ENCODE results near the gene SLC17A9.

SLC17A9 gene

GRCh38 chr20:62920039-62920645, 32.4 kb upstream of the SLC17A9 start:
- no peak for DNase-seq (ENCODE audit: low spot score)

DNA sequence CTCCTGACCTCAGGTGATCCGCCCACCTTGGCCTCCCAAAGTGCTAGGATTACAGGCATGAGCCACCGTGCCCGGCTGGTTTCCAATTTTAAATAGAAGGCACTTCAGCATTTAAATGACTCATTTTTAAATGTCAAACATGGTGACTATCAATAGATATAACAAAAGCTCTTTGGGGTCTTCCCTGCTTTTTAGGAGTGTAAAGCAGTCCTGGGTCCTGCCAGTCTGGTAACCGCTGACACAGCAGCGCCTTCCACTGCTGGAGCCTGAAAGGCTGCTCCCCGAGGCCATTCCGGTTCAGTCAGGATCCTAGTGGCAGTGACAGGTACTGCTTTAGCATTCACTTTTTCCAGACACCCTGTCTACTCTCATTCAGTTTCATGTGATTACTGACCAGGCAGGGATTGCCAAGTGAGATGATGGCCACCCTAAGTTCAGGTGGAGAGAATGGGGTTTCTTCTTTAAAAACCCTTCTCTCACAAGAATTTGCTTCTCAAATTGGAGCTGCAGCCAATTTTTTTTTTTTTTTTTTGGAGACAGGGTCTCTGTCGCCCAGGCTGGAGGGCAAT, 31.3 kb upstream of the SLC17A9 start:
- DNase-seq (ENCODE audit: low spot score) = peak; percentile 53

DNA sequence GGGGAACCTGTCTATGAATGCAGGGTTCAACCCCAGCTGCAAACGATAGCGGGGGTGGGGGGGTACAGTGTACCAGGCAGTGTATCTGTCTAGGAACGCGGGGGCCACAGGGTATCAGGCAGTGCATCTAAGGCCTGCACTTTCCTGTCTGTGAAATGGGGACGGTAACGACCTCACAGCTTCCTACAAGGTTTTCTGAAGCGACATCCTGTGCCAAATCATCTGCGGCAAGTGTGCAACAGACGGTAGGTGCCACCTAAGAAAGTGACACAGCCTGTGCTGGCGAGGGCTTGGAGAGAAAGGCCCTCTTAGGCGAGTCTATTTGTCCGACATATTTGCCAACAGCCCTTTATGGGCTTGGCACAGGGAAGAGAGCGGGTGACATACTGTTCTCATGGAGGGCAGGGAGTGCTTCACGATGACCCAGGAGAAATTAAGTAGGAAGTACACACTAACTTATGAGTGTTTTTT, 30.0 kb upstream of the SLC17A9 start:
- no peak for DNase-seq (ENCODE audit: low spot score)

- peak; percentile 80 for DNase-seq (ENCODE audit: low spot score)
These were observed 29.3 kb upstream of the SLC17A9 start for GRCh38 chr20:62923059-62923668.

- DNase-seq (ENCODE audit: low spot score) = no peak
These were observed 28.7 kb upstream of the SLC17A9 start for GRCh38 chr20:62923669-62924441.

GRCh38 chr20:62924442-62925075, 27.9 kb upstream of the SLC17A9 start:
- peak; percentile 36 for DNase-seq (ENCODE audit: low spot score)

DNA sequence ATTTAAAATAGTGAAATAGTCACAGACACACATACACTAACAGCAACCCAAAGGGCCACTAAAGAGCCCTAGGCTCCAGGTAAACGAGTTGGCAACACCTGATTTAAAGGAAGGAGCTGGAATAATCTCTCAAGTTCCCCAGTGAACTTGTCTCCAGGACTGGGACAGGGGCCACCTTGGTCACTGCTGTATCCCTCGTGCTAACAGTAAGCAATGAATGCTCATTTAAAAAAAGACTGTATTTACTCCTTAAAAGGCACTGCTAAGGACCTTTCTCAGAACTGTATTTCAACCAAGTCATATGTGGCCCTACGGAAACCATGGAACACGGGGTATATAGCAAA, 27.5 kb upstream of the SLC17A9 start:
- DNase-seq (ENCODE audit: low spot score) = no peak

DNA sequence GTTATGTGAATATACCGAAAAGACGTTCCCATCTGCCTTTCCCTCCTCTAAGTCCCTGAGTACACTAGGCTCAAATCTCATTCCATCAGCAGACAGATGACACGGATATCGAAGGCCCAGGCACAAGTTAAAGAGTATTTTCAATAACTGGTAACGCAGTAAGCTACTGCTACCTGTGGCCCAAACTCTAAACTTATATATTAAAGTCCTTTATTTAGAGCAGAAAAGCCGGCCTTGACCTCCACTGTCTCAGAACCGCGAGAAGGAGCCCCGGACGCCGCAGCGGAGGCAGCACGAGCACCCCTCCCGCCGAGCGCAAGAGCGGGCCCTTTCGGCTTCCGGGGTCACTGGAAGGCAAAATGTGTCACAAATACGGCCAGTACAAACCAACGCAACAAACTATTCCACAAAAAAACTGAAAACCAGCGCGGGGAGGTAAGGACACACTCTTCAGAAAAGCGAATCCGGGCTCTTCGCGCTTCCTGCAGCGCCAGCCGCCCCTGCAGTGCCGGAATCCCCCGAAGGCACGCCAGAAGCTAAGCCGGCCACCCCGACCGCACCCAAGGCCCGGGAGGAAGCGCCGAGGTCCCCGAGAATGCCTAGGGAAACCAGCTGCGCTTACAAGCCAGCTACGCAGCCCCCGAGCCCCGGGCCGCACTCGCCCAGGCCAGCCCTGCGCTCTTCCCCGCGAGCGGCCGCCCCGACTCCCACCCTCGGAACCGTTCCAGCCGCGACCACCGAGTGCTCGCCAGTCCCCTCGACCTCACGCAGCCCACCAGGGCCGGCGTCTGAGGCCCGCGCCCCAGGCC, 26.9 kb upstream of the SLC17A9 start:
- DNase-seq (ENCODE audit: low spot score) = peak; percentile 38

DNA sequence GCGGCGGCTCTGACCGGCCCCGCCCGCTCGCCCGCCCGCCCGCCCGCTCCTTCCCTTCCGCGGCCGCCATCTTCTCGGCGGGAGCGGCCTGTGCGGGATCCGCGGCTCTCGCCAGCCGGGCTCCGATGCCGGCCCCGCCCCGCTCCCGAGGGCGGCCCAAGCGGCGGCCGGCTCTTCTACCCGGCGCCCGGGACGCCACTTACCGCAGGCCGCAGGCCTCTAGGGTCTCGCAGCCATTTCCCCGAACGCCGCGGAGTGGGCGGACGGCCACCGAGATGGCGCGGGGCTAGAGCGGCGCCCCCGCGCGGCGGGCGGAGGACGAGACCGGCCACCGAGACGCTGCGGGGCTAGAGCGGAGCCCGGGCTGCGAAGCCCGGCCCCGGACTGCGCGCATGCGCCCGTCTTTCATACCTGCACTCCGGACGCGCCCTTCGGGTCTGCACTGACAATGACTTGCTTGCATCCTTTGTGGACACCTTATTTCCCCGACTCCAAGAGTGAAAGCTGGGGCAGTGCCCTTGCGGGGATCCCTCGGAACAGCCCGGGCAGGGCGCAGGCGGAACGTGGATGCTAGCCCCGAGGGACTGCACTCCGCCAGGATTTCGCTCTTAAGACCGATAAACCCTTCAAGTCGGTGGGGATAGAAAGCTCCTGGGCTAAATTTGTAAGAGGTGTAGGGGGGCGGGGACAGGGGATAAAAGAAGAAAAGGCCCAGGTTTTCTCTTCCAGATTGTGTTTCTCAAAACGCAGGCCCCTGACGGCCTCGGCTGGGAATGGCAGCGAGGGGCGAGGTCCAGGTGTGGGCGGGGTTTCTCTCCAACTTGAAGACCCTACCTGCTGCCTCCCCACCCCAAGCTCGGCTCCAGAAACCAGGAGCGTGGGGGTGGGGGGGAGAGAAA, 26.0 kb upstream of the SLC17A9 start, which contains the start of gene DIDO1:
TSS of gene DIDO1 (minus strand) at position 277 of the 899 bp plus-strand sequence.
- peak; percentile 98 for DNase-seq (ENCODE audit: low spot score)

GRCh38 chr20:62927128-62927705, 25.3 kb upstream of the SLC17A9 start:
- no peak for DNase-seq (ENCODE audit: low spot score)

GRCh38 chr20:62928246-62928939, 24.1 kb upstream of the SLC17A9 start:
- DNase-seq (ENCODE audit: low spot score) = no peak

- peak; percentile 87 for DNase-seq (ENCODE audit: low spot score)
These were observed 23.4 kb upstream of the SLC17A9 start for GRCh38 chr20:62929051-62929538.

GRCh38 chr20:62931464-62931863, 21.0 kb upstream of the SLC17A9 start:
- DNase-seq (ENCODE audit: low spot score) = no peak

- DNase-seq (ENCODE audit: low spot score) = no peak
These were observed 18.5 kb upstream of the SLC17A9 start for GRCh38 chr20:62933966-62934365.

DNA sequence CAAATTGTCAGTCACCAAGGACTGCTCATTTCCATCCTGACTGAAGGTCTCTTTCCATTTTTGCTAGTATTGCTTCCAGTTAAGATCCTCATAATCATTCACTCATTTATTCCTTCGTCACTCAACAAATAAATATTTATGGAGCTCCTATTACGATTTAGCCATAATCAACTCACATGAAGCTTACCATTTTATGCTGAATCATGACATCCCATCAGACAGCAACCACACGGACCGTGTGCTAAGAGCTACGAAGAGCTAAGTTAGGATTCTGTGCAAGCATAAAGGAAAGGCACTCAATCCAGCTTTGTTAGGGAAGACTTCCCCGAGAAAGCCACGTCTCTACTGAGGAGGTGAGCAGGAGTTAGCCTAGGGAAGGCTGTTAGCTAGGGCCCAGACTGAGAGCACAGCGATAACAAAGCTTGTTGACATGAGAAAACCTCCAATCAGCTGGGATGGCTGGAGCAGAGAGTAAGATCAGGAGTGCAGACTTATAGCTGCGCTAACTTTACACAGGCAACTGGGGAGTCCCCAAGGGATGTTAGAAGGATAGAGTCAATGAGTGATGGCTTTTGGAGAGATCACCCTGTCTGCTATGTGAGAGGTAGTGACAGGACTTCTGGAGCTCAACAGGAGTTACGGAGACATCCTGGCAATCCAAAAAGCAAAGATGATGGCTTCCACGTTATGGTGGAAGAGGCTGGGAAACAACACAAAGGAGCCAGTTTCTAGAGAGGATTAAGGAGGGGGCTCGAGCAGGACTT, 17.1 kb upstream of the SLC17A9 start:
- DNase-seq (ENCODE audit: low spot score) = no peak

- no peak for DNase-seq (ENCODE audit: low spot score)
These were observed 16.4 kb upstream of the SLC17A9 start for GRCh38 chr20:62935968-62936585.

- DNase-seq (ENCODE audit: low spot score) = peak; percentile 97
These were observed 15.0 kb upstream of the SLC17A9 start for GRCh38 chr20:62937268-62938104.
